Body of pancreas (tissue), 4 donors: ENCODE results near the gene FADS1. TPM values are rescaled to one million over a fixed set of nuclear protein-coding genes. Genes with fewer than 3 reads are reported as not detected.

Experiments used
- ATAC-seq: fragments of 150-250 bp; one replicate; pipeline ENCODE4 v1.9.1; 2016
- DNase-seq, 4 donors: peaks; one replicate each; pipeline ENCODE4 v3.0.0-alpha.2; 2019
- H3K27ac ChIP-seq, 4 donors: fragments of 200-600 bp; sonication (generic); 1 replicate in 3 of 4; 2 replicates in 1 of 4; pipeline versions ENCODE4 v1.5.1 to v1.6.1; 2016 to 2019; ENCODE audit warnings: mild to moderate bottlenecking in 1 of 4, mixed read lengths in 1 of 4, moderate library complexity in 1 of 4
- H3K27me3 ChIP-seq, 2 donors: fragments of 200-600 bp; sonication (generic); one replicate each; pipeline ENCODE4 v1.6.0; 2016; ENCODE audit warnings: mild to moderate bottlenecking in 1 of 2
- H3K36me3 ChIP-seq, 2 donors: fragments of 200-600 bp; sonication (generic); replicated peaks in 1 of 2; 2 replicates each; pipeline ENCODE4 v1.5.1; 2016; ENCODE audit warnings: low read depth in 2 of 2; ENCODE audit not compliant: insufficient read depth in 1 of 2
- H3K4me1 ChIP-seq: fragments of 200-600 bp; sonication (generic); one replicate; pipeline ENCODE4 v1.6.0; 2016
- H3K4me3 ChIP-seq, 2 donors: fragments of 200-600 bp; sonication (generic); 1 replicate in 1 of 2; 2 replicates in 1 of 2; pipeline ENCODE4 v1.5.1; 2016 to 2019
- H3K9me3 ChIP-seq, 3 donors: fragments of 200-600 bp; sonication (generic); 1 replicate in 2 of 3; 2 replicates in 1 of 3; pipeline ENCODE4 v1.5.1; 2016
- POLR2A ChIP-seq, 3 donors: fragments of 450-650 bp; IDR thresholded peaks; one replicate each; pipeline ENCODE4 v1.6.1; 2016; ENCODE audit warnings: antibody characterized with exemption in 3 of 3, mild to moderate bottlenecking in 2 of 3
- WGBS, 2 donors: methylation state at CpG; one replicate each; pipeline ENCODE4 v1.1.5; 2017; 5-methylcytosine and 5-hydroxymethylcytosine counted together
- intact Hi-C: fragments of 100-400 bp; cut with DNase I; formaldehyde crosslinking; loops from one replicate; pipeline ENCODE4 v1.15.1; 2023
- total RNA-seq, 2 donors: library from RNA; depleted of rRNA; stranded (reverse); fragments of >200 nt; gene quantifications; one replicate each; pipeline ENCODE4 v1.1.0, GENCODE V29; 2016
- TF ChIP-seq, protein P1 (sequence below), 7 experiments: fragments of 450-650 bp in 4 of 7; fragments of 200-600 bp in 3 of 7; sonication (generic) in 3 of 7; IDR thresholded peaks; one replicate each; pipeline ENCODE4 v1.5.1; 2016 to 2019; ENCODE audit warnings: antibody characterized with exemption in 7 of 7

Gene FADS1
- total RNA-seq, 2 donors from 2014 or later, result 4.6 to 7.0 TPM

DNA sequence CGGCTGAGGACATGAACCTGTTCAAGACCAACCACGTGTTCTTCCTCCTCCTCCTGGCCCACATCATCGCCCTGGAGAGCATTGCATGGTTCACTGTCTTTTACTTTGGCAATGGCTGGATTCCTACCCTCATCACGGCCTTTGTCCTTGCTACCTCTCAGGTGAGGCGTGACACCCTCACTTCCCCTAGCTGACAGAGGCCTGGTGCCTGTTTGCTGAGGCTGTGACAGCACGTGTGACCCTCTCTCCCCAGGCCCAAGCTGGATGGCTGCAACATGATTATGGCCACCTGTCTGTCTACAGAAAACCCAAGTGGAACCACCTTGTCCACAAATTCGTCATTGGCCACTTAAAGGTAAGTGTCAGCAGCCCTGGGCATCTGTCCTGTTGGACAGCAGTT is 23.6 kb upstream of the FADS1 start:
- intact Hi-C loops, result no loop called here
- Histone ChIP-seq H3K27ac (no peak overlapping the region), H3K4me3 (no peak overlapping the region), H3K27me3 (no peaks in the 10 kb centered on the region), H3K4me1 (no peaks in the 10 kb centered on the region), H3K36me3 (no peaks in the 10 kb centered on the region), H3K9me3 (no peaks in the 10 kb centered on the region)
- ATAC-seq (no peak), DNase-seq (no peak)
- WGBS, 2 donors, result 90 to 93% methylated on average over 6 to 7 of the region's 7 CpGs
- TF ChIP-seq, protein P1, sequence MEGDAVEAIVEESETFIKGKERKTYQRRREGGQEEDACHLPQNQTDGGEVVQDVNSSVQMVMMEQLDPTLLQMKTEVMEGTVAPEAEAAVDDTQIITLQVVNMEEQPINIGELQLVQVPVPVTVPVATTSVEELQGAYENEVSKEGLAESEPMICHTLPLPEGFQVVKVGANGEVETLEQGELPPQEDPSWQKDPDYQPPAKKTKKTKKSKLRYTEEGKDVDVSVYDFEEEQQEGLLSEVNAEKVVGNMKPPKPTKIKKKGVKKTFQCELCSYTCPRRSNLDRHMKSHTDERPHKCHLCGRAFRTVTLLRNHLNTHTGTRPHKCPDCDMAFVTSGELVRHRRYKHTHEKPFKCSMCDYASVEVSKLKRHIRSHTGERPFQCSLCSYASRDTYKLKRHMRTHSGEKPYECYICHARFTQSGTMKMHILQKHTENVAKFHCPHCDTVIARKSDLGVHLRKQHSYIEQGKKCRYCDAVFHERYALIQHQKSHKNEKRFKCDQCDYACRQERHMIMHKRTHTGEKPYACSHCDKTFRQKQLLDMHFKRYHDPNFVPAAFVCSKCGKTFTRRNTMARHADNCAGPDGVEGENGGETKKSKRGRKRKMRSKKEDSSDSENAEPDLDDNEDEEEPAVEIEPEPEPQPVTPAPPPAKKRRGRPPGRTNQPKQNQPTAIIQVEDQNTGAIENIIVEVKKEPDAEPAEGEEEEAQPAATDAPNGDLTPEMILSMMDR (IDR thresholded peaks at IDR 0.05), result no peak
- no peak for TF ChIP-seq POLR2A (IDR thresholded peaks at IDR 0.05)

DNA sequence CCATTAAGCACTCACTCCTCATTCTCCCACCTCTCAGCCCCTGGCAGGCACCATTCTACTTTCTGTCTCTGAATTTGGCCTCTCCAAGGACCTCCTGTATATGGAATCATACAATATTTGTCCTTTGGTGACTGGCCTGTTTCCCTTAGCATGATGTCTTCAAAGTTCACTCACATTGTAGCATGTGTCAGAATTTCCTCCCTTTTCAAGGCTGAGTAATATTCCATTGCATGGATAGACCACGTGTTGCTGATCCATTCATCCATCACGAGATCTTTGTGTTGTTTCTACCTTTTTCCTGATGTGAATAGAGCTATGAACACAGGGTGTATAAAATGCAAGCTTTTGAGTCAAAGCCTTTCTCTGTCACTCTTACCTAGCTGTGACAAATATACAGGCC is 22.9 kb upstream of the FADS1 start:
- no peak for ATAC-seq
- H3K4me3 ChIP-seq, result no peak overlapping the region
- no peaks in the 10 kb centered on the region for H3K36me3 ChIP-seq
- no peak for DNase-seq
- TF ChIP-seq, protein P1 (IDR thresholded peaks at IDR 0.05), result no peak
- TF ChIP-seq POLR2A (IDR thresholded peaks at IDR 0.05), result no peak
- H3K4me1 ChIP-seq, result no peaks in the 10 kb centered on the region
- H3K27me3 ChIP-seq, result no peaks in the 10 kb centered on the region
- no peaks in the 10 kb centered on the region for H3K9me3 ChIP-seq
- no peak overlapping the region for H3K27ac ChIP-seq
- intact Hi-C loops, result no loop called here
- 94 to 96% methylated on average over 2 of the region's 2 CpGs for WGBS, 2 donors

DNA sequence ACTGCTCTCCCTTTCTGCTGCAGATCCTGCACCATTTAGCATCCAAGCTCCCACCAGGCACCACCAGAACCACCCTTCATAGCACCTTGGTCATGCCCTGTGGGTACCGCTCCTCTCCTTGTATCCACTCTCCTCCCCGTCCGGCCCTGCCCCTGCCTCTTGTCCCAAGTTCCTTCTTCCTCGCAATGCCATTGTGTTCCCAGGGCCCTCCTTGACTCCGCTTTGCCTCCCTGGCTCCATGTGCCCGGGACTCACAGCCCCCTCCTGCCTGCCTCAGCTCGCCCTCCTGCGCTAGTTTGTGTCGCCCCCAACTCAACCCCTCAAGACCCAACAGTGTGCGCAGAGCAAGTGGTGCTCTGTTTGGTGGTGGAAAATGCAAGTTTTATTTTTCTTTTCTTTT is 22.1 kb upstream of the FADS1 start:
- Histone ChIP-seq H3K36me3 (no peaks in the 10 kb centered on the region), H3K4me1 (no peaks in the 10 kb centered on the region), H3K27me3 (no peaks in the 10 kb centered on the region), H3K27ac (no peak overlapping the region), H3K4me3 (no peak overlapping the region), H3K9me3 (no peaks in the 10 kb centered on the region)
- ATAC-seq (no peak), DNase-seq (no peak)
- TF ChIP-seq, protein P1 (IDR thresholded peaks at IDR 0.05), result no peak
- intact Hi-C loops, result no loop called here
- 93 to 96% methylated on average over 6 to 10 of the region's 10 CpGs for WGBS, 2 donors

DNA sequence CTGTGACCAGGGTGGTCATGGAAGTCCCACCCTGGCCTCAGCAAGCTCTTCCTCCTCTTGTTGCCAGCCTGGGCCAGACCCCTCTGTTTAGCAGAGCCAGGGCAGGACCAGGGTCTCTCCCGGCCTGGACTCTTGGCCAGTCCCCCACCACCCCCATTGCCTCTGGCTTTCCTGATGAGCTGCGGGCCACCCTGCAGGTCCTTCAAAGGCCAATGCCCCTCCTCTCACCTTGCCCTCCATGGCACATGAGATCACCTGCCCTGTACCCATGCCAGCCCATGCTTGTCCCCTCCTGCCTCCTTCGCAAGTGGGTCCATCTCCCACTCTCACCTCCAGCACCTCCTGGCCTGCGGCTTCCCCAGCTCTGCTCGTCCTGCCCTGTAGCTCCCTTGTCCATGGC is 21.7 kb upstream of the FADS1 start:
- no peak overlapping the region for H3K27ac ChIP-seq
- H3K4me1 ChIP-seq, result no peaks in the 10 kb centered on the region
- no peaks in the 10 kb centered on the region for H3K36me3 ChIP-seq
- H3K4me3 ChIP-seq, result no peak overlapping the region
- no peaks in the 10 kb centered on the region for H3K9me3 ChIP-seq
- H3K27me3 ChIP-seq, result no peaks in the 10 kb centered on the region
- no peak for ATAC-seq
- 82 to 98% methylated on average over 4 to 5 of the region's 5 CpGs for WGBS, 2 donors
- no peak for DNase-seq
- intact Hi-C loops, result no loop called here
- TF ChIP-seq, protein P1 (IDR thresholded peaks at IDR 0.05), result no peak
- no peak for TF ChIP-seq POLR2A (IDR thresholded peaks at IDR 0.05)

DNA sequence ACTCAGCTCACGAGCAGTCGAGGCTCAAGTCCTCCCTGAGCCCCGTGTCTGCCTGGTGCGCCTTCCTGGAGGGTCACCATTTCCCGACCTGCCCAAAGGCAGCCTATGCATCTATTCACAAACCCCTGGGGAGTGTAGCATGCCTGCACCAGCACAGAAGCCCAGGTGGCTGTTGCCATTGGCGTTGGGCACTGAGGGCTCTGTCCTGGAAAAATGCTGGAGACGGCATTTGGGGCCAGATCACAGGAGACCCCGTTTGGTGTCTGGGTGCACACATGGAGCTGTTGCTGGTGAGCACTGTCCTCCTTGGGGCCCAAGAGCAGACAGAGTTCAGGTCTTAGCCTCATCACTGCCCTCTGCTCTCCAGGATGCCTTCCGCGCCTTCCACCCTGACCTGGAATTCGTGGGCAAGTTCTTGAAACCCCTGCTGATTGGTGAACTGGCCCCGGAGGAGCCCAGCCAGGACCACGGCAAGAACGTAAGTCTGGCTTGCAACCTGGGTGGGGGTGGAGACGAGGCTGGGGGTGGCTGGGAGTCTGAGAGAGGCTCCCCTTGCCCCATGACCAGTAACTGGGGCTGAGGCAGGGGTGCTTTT is 20.7 kb upstream of the FADS1 start:
- H3K27ac ChIP-seq, result no peak overlapping the region
- no peaks in the 10 kb centered on the region for H3K4me1 ChIP-seq
- WGBS, 2 donors, result 82 to 89% methylated on average over 7 to 15 of the region's 15 CpGs
- ATAC-seq (no peak), DNase-seq (no peak)
- no peaks in the 10 kb centered on the region for H3K9me3 ChIP-seq
- no peak for TF ChIP-seq POLR2A (IDR thresholded peaks at IDR 0.05)
- no peaks in the 10 kb centered on the region for H3K27me3 ChIP-seq
- intact Hi-C loops, result no loop called here
- H3K36me3 ChIP-seq, result no peaks in the 10 kb centered on the region
- H3K4me3 ChIP-seq, result no peak overlapping the region
